Coronary artery (tissue), 2 donors: ENCODE data around the gene LRP4.
"Not testable (repeated sequence)": the region's sequence is repeated elsewhere in the genome, so short reads cannot be mapped to it uniquely, and the experiment has no call there.

ENCODE experiments used
- DNase-seq: peaks from one replicate; pipeline ENCODE4 v3.0.0-alpha.2; 2017; ENCODE audit warnings: low spot score
- H3K27ac ChIP-seq, 2 donors: fragments of 200-600 bp; sonication (generic); one replicate each; pipeline ENCODE4 v1.5.1; 2016 to 2019
- H3K4me3 ChIP-seq: fragments of 200-600 bp; sonication (generic); 2 replicates; pipeline ENCODE4 v1.5.1; 2016; ENCODE audit warnings: mild to moderate bottlenecking, moderate library complexity
- CTCF ChIP-seq: fragments of 200-600 bp; sonication (generic); IDR thresholded peaks from one replicate; pipeline ENCODE4 v1.5.1; 2019; ENCODE audit warnings: antibody characterized with exemption

The LRP4 gene

GRCh38 chr11:46944356-46945075 lies 26.2 kb upstream of the LRP4 start:
- DNase-seq = no peak
- Histone ChIP-seq H3K4me3 (no peak overlapping the region), H3K27ac (no peak overlapping the region)
- TF ChIP-seq CTCF = no peak

GRCh38 chr11:46942172-46942571 lies 23.8 kb upstream of the LRP4 start:
- H3K4me3 ChIP-seq = no peak overlapping the region
- no peak for DNase-seq
- H3K27ac ChIP-seq = no peak overlapping the region
- no peak for TF ChIP-seq CTCF

GRCh38 chr11:46936138-46937110 lies 18.1 kb upstream of the LRP4 start, which contains the start of gene CSTPP1:
TSS of gene CSTPP1 (plus strand) at chr11:46936761. CDS start at chr11:46936806, 45 bp downstream.
- DNase-seq = peak; percentile 92
- Histone ChIP-seq H3K4me3 (peak within 1 kb of the TSS; percentile 73), H3K27ac (peak within 1 kb of the TSS; percentile 7 to 45)
- no peak for TF ChIP-seq CTCF

- TF ChIP-seq CTCF = no peak
- no peak for DNase-seq
- H3K27ac ChIP-seq = no peak overlapping the region
- no peak overlapping the region for H3K4me3 ChIP-seq
Observed at GRCh38 chr11:46930089-46930488, 11.7 kb upstream of the LRP4 start.

- not testable (repeated sequence) for DNase-seq, H3K4me3 ChIP-seq, H3K27ac ChIP-seq
Observed at GRCh38 chr11:46928701-46929100, 10.4 kb upstream of the LRP4 start.

GRCh38 chr11:46927928-46928327 lies 9.6 kb upstream of the LRP4 start:
- H3K27ac ChIP-seq, DNase-seq, H3K4me3 ChIP-seq: not testable (repeated sequence)

- TF ChIP-seq CTCF = no peak
- H3K27ac ChIP-seq = peak overlapping the region in 1 of 2 donors; percentile 45
- DNase-seq = peak; percentile 77
- H3K4me3 ChIP-seq = no peak overlapping the region
Observed at GRCh38 chr11:46920755-46921154, 2.4 kb upstream of the LRP4 start.
